ENCODE measurements around the gene GIT2.
A peak's percentile ranks its signal among the peaks of the same experiment; 100 is the strongest.

GIT2 gene

DNA sequence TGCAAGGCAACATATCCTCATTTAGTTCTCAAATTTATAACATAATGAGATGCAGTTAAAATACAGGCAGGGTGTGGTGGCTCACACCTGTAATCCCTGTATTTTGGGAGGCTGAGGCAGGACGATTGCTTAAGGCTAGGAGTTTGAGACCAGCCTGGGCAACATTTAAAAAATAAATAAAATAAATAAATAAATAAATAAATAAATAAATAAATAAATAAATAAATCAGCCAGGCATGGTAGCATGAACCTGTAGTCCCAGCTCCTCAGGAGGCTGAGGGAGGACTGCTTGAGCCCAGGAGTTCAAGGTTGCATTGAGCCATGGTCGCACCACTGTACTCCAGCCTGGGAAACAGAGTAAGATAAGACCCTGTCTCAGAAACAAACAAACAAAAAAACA is 56.7 kb downstream of the GIT2 start:
- Histone ChIP-seq H3K79me2 (ENCODE audit: control insufficient read depth, insufficient read depth, low read length, poor library complexity) (no peaks in the 10 kb centered on the region), H2BK12ac (ENCODE audit: low read length) (no peak overlapping the region), H3K14ac (ENCODE audit: low read length) (no peak overlapping the region), H3K4me2 (ENCODE audit: low read length) (no peak overlapping the region), H3K9ac (ENCODE audit: low read length) (no peak overlapping the region), H2BK5ac (ENCODE audit: low read depth, low read length, poor library complexity) (no peak overlapping the region), H3K27ac (ENCODE audit: low read depth, low read length) (no peak overlapping the region), H3K18ac (ENCODE audit: low read length) (no peak overlapping the region), H3K23ac (ENCODE audit: low read length) (no peak overlapping the region), H4K91ac (ENCODE audit: low read depth, low read length) (no peak overlapping the region), H3K79me1 (ENCODE audit: low read length) (no peaks in the 10 kb centered on the region), H2AK5ac (ENCODE audit: low read length) (no peak overlapping the region), H2BK120ac (ENCODE audit: insufficient read depth, low read length, poor library complexity) (no peak overlapping the region), H3K4me1 (ENCODE audit: control insufficient read depth in 1 of 2, insufficient read depth in 2 of 2, low read length in 2 of 2) (no peaks in the 10 kb centered on the region), H3K9me3 (ENCODE audit: insufficient read depth, low read depth, low read length) (peaks cover 2% of the 10 kb centered on the region), H2AFZ (ENCODE audit: insufficient read depth, low read length, poor library complexity) (no peak overlapping the region), H4K12ac (ENCODE audit: low read depth, low read length) (no peak overlapping the region), H3K4me3 (ENCODE audit: low read depth, low read length) (no peak overlapping the region), H3K36me3 (ENCODE audit: control insufficient read depth in 1 of 2, insufficient read depth in 2 of 2, low read length in 2 of 2) (peaks cover 10 to 31% of the 10 kb centered on the region in 2 experiments), H3K4ac (ENCODE audit: low read depth, low read length) (no peak overlapping the region), H4K8ac (ENCODE audit: low read depth, low read length) (no peak overlapping the region), H3K27me3 (ENCODE audit: insufficient read depth, low read length) (no peaks in the 10 kb centered on the region)
- DNase-seq = no peak
- no CpG with 5 or more reads among the region's 2 CpGs for WGBS (ENCODE audit: extremely low coverage, insufficient coverage, insufficient read length)

DNA sequence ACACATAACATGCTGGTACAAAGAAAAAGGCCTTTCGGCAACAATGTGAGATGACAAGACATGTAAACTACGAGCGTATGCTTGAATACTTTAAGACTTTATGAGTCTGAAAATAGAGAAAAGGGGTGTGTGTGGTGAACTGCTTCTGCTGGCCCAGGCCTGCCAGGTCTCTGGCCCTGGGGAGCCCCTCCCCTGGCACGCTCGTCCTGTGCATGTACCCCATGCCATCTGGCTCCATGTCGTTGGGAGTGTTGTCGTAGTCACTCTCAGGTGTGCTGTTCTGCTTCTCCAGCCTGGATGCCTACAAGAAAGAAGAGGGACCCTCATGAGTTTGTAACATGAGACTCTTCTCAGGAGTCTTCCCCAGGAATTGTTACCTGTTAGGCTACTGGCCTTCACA is 57.2 kb downstream of the GIT2 start:
- DNase-seq = no peak
- Histone ChIP-seq H4K8ac (ENCODE audit: low read depth, low read length) (no peak overlapping the region), H3K18ac (ENCODE audit: low read length) (no peak overlapping the region), H2AFZ (ENCODE audit: insufficient read depth, low read length, poor library complexity) (no peak overlapping the region), H3K79me1 (ENCODE audit: low read length) (no peaks in the 10 kb centered on the region), H3K4me3 (ENCODE audit: low read depth, low read length) (no peak overlapping the region), H2AK5ac (ENCODE audit: low read length) (no peak overlapping the region), H3K4me1 (ENCODE audit: control insufficient read depth in 1 of 2, insufficient read depth in 2 of 2, low read length in 2 of 2) (no peaks in the 10 kb centered on the region), H3K36me3 (ENCODE audit: control insufficient read depth in 1 of 2, insufficient read depth in 2 of 2, low read length in 2 of 2) (peaks cover 10 to 29% of the 10 kb centered on the region in 2 experiments), H2BK12ac (ENCODE audit: low read length) (no peak overlapping the region), H4K91ac (ENCODE audit: low read depth, low read length) (no peak overlapping the region), H4K12ac (ENCODE audit: low read depth, low read length) (no peak overlapping the region), H3K79me2 (ENCODE audit: control insufficient read depth, insufficient read depth, low read length, poor library complexity) (no peaks in the 10 kb centered on the region), H3K4ac (ENCODE audit: low read depth, low read length) (no peak overlapping the region), H3K27ac (ENCODE audit: low read depth, low read length) (no peak overlapping the region), H3K23ac (ENCODE audit: low read length) (no peak overlapping the region), H3K9ac (ENCODE audit: low read length) (no peak overlapping the region), H3K4me2 (ENCODE audit: low read length) (no peak overlapping the region), H2BK5ac (ENCODE audit: low read depth, low read length, poor library complexity) (no peak overlapping the region), H3K27me3 (ENCODE audit: insufficient read depth, low read length) (no peaks in the 10 kb centered on the region), H2BK120ac (ENCODE audit: insufficient read depth, low read length, poor library complexity) (no peak overlapping the region), H3K9me3 (ENCODE audit: insufficient read depth, low read depth, low read length) (no peaks in the 10 kb centered on the region), H3K14ac (ENCODE audit: low read length) (no peak overlapping the region)
- WGBS (ENCODE audit: extremely low coverage, insufficient coverage, insufficient read length) = no CpG with 5 or more reads among the region's 7 CpGs

DNA sequence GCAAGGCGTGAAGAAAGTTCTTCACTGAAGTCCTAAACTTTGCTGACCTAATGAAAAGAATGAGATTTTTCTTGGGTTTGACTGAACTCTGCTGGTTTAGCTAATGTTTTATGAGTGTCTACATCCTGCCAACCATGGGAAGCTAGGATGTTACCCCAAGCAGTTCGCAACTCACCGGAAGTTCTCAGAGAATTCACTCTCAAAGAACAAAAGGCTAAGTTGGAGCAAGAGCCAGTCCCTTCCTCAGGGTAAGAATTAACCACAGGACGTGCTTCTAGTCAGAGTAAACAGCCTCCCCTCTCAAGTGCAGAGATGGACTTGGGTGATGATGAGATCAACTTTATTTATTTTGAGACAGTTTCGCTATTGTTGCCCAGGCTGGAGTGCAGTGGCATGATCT is 58.8 kb downstream of the GIT2 start:
- Histone ChIP-seq H3K23ac (ENCODE audit: low read length) (no peak overlapping the region), H2BK5ac (ENCODE audit: low read depth, low read length, poor library complexity) (no peak overlapping the region), H3K27me3 (ENCODE audit: insufficient read depth, low read length) (no peaks in the 10 kb centered on the region), H2AFZ (ENCODE audit: insufficient read depth, low read length, poor library complexity) (no peak overlapping the region), H4K91ac (ENCODE audit: low read depth, low read length) (no peak overlapping the region), H3K9me3 (ENCODE audit: insufficient read depth, low read depth, low read length) (no peaks in the 10 kb centered on the region), H2AK5ac (ENCODE audit: low read length) (no peak overlapping the region), H4K8ac (ENCODE audit: low read depth, low read length) (no peak overlapping the region), H4K12ac (ENCODE audit: low read depth, low read length) (no peak overlapping the region), H3K79me2 (ENCODE audit: control insufficient read depth, insufficient read depth, low read length, poor library complexity) (no peaks in the 10 kb centered on the region), H3K4me2 (ENCODE audit: low read length) (no peak overlapping the region), H3K14ac (ENCODE audit: low read length) (no peak overlapping the region), H3K27ac (ENCODE audit: low read depth, low read length) (no peak overlapping the region), H3K18ac (ENCODE audit: low read length) (no peak overlapping the region), H2BK120ac (ENCODE audit: insufficient read depth, low read length, poor library complexity) (no peak overlapping the region), H3K79me1 (ENCODE audit: low read length) (no peaks in the 10 kb centered on the region), H3K9ac (ENCODE audit: low read length) (no peak overlapping the region), H2BK12ac (ENCODE audit: low read length) (no peak overlapping the region), H3K4me1 (ENCODE audit: control insufficient read depth in 1 of 2, insufficient read depth in 2 of 2, low read length in 2 of 2) (no peaks in the 10 kb centered on the region), H3K36me3 (ENCODE audit: control insufficient read depth in 1 of 2, insufficient read depth in 2 of 2, low read length in 2 of 2) (peaks cover 14 to 34% of the 10 kb centered on the region in 2 experiments), H3K4me3 (ENCODE audit: low read depth, low read length) (no peak overlapping the region), H3K4ac (ENCODE audit: low read depth, low read length) (no peak overlapping the region)
- DNase-seq = no peak
- WGBS (ENCODE audit: extremely low coverage, insufficient coverage, insufficient read length) = no CpG with 5 or more reads among the region's 5 CpGs

DNA sequence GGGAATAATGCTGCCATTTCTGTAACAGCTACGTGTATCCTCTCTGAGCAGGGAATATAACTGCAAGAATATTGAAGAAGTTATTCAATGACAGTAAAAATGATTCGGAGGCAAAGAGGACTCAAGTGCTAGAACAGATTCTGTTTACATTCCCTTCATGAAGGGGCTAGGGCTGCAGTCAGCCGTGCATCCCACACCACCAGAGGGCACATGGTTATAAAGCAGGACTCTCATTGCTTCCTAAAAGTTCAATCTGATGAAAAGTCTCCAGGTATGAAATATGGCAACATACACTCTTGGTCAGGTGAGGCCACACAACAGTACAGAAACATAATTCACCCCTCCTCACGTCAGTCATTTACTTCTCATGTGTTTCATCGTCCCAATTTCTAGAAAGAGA is 62.1 kb downstream of the GIT2 start:
- Histone ChIP-seq H3K36me3 (ENCODE audit: control insufficient read depth in 1 of 2, insufficient read depth in 2 of 2, low read length in 2 of 2) (peaks cover 26 to 54% of the 10 kb centered on the region in 2 experiments), H2BK5ac (ENCODE audit: low read depth, low read length, poor library complexity) (no peak overlapping the region), H2BK120ac (ENCODE audit: insufficient read depth, low read length, poor library complexity) (no peak overlapping the region), H3K27ac (ENCODE audit: low read depth, low read length) (no peak overlapping the region), H2BK12ac (ENCODE audit: low read length) (no peak overlapping the region), H3K79me2 (ENCODE audit: control insufficient read depth, insufficient read depth, low read length, poor library complexity) (no peaks in the 10 kb centered on the region), H3K27me3 (ENCODE audit: insufficient read depth, low read length) (no peaks in the 10 kb centered on the region), H3K79me1 (ENCODE audit: low read length) (no peaks in the 10 kb centered on the region), H4K8ac (ENCODE audit: low read depth, low read length) (no peak overlapping the region), H4K91ac (ENCODE audit: low read depth, low read length) (no peak overlapping the region), H3K4me2 (ENCODE audit: low read length) (no peak overlapping the region), H3K23ac (ENCODE audit: low read length) (no peak overlapping the region), H2AFZ (ENCODE audit: insufficient read depth, low read length, poor library complexity) (no peak overlapping the region), H3K9ac (ENCODE audit: low read length) (no peak overlapping the region), H3K4me3 (ENCODE audit: low read depth, low read length) (no peak overlapping the region), H3K9me3 (ENCODE audit: insufficient read depth, low read depth, low read length) (no peaks in the 10 kb centered on the region), H3K14ac (ENCODE audit: low read length) (no peak overlapping the region), H4K12ac (ENCODE audit: low read depth, low read length) (no peak overlapping the region), H3K4me1 (ENCODE audit: control insufficient read depth in 1 of 2, insufficient read depth in 2 of 2, low read length in 2 of 2) (no peaks in the 10 kb centered on the region), H3K4ac (ENCODE audit: low read depth, low read length) (no peak overlapping the region), H2AK5ac (ENCODE audit: low read length) (no peak overlapping the region), H3K18ac (ENCODE audit: low read length) (no peak overlapping the region)
- DNase-seq = peak; percentile 64 to 74
- WGBS (ENCODE audit: extremely low coverage, insufficient coverage, insufficient read length) = no CpG with 5 or more reads among the region's 5 CpGs
